Measurements from ENCODE around the gene SDF4.

The SDF4 gene

GRCh38 chr1:1167398-1167821 is 64.4 kb downstream of the SDF4 start:
- ChIA-PET CTCF (no interaction called here), POLR2A (no interaction called here)
- DNase-seq (ENCODE audit: extremely low spot score), result no peak
- TF ChIP-seq CTCF (IDR thresholded peaks at IDR 0.05; ENCODE audit: control extremely low read depth, extremely low read depth, low read depth, missing control alignments), result no peak

All from GM10248 (cell line).